B cell (primary cell): ENCODE data around the gene RAD51B. TPM values are rescaled to one million over a fixed set of nuclear protein-coding genes. Genes with fewer than 3 reads are reported as not detected.
A peak's percentile ranks its signal among the peaks of the same experiment; 100 is the strongest.

Experiments used
- ATAC-seq: fragments of 200-7000 bp; cut with Tn5 transposase; one replicate; pipeline ENCODE4 v1.10.0; 2021; ENCODE audit warnings: low read depth, mild to moderate bottlenecking, moderate number of reproducible peaks, moderate library complexity
- CTCF ChIA-PET: fragments of 350-600 bp; sonication (Branson Sonifier 250); formaldehyde crosslinking; loops from one replicate; lab custom pipeline; 2021; ENCODE audit warnings: antibody characterized with exemption, inconsistent platforms; lab: Charles Lee
- POLR2A ChIA-PET: fragments of 350-600 bp; sonication (Branson Sonifier 250); formaldehyde crosslinking; loops from one replicate; lab custom pipeline; 2021; ENCODE audit warnings: antibody characterized with exemption; lab: Charles Lee
- DNase-seq: peaks from one replicate; pipeline ENCODE4 v3.0.0; 2013
- H2AFZ ChIP-seq: 2 replicates; pipeline ENCODE4 v1.6.1; 2012; ENCODE audit warnings: mild to moderate bottlenecking, low read depth, low read length; ENCODE audit not compliant: insufficient read depth, poor library complexity, severe bottlenecking
- H3K27ac ChIP-seq, 2 donors: 1 replicate in 1 of 2; 2 replicates in 1 of 2; pipeline ENCODE4 v1.5.1; 2012 to 2013; ENCODE audit warnings: low read length in 2 of 2, mild to moderate bottlenecking in 2 of 2, moderate library complexity in 1 of 2
- H3K27me3 ChIP-seq, 4 experiments: fragments of 200-600 bp in 1 of 4; sonication (generic) in 1 of 4; replicated peaks in 1 of 4; 1 replicate in 2 of 4; 2 replicates in 2 of 4; pipeline versions ENCODE4 v1.6.1 to v1.7.0; 2013 to 2016; ENCODE audit warnings: low read length in 3 of 4, mild to moderate bottlenecking in 2 of 4, mixed read lengths in 1 of 4, moderate library complexity in 1 of 4; ENCODE audit not compliant: insufficient read depth in 4 of 4, control insufficient read depth in 3 of 4; ENCODE audit errors: control extremely low read depth in 1 of 4
- H3K36me3 ChIP-seq, 2 experiments: replicated peaks in 1 of 2; 1 replicate in 1 of 2; 2 replicates in 1 of 2; pipeline versions ENCODE4 v1.6.1 to v1.7.1; 2013; ENCODE audit warnings: low read length in 1 of 2; ENCODE audit not compliant: insufficient read depth in 2 of 2, control insufficient read depth in 1 of 2; ENCODE audit errors: control extremely low read depth in 1 of 2, extremely low read depth in 1 of 2
- H3K4me1 ChIP-seq, 2 donors: fragments of 200-600 bp in 1 of 2; sonication (generic) in 1 of 2; 1 replicate in 1 of 2; 2 replicates in 1 of 2; pipeline versions ENCODE4 v1.5.1 to v1.6.1; 2013 to 2017; ENCODE audit warnings: low read length in 2 of 2; ENCODE audit not compliant: control insufficient read depth in 2 of 2, insufficient read depth in 2 of 2
- H3K4me2 ChIP-seq: replicated peaks from 2 replicates; pipeline ENCODE3; 2012; ENCODE audit warnings: mild to moderate bottlenecking, low read depth, low read length; ENCODE audit not compliant: poor library complexity, severe bottlenecking
- H3K4me3 ChIP-seq, 5 experiments: fragments of 200-600 bp in 1 of 5; sonication (generic) in 1 of 5; 1 replicate in 3 of 5; 2 replicates in 2 of 5; pipeline versions ENCODE4 v1.5.1 to v1.7.0; 2011 to 2016; ENCODE audit warnings: low read length in 4 of 5, mild to moderate bottlenecking in 4 of 5, low read depth in 2 of 5, control low read depth in 1 of 5, moderate library complexity in 1 of 5; ENCODE audit not compliant: insufficient read depth in 1 of 5; ENCODE audit errors: control extremely low read depth in 1 of 5, extremely low read depth in 1 of 5
- H3K79me2 ChIP-seq: fragments of 200-600 bp; sonication (generic); one replicate; pipeline ENCODE4 v1.6.0; 2016; ENCODE audit warnings: low read length; ENCODE audit not compliant: control insufficient read depth, insufficient read depth
- H3K9ac ChIP-seq: fragments of 200-600 bp; sonication (generic); 2 replicates; pipeline ENCODE4 v1.6.1; 2017; ENCODE audit warnings: mild to moderate bottlenecking, low read length, moderate library complexity
- H3K9me3 ChIP-seq, 3 donors: one replicate each; pipeline versions ENCODE4 v1.6.1 to v1.7.1; 2013; ENCODE audit warnings: low read length in 2 of 3; ENCODE audit not compliant: control insufficient read depth in 2 of 3, insufficient read depth in 1 of 3; ENCODE audit errors: control extremely low read depth in 1 of 3
- H4K20me1 ChIP-seq: 2 replicates; pipeline ENCODE4 v1.6.0; 2012; ENCODE audit warnings: mild to moderate bottlenecking, low read length; ENCODE audit not compliant: insufficient read depth, control insufficient read depth, poor library complexity, severe bottlenecking
- H3K27ac Mint-ChIP-seq: one replicate; pipeline ENCODE4 v1.8.0; 2021; ENCODE audit warnings: mixed read lengths
- H3K27me3 Mint-ChIP-seq: one replicate; pipeline ENCODE4 v1.8.0; 2021; ENCODE audit warnings: mixed read lengths
- H3K4me1 Mint-ChIP-seq: one replicate; pipeline ENCODE4 v1.8.0; 2021; ENCODE audit warnings: mixed read lengths
- H3K4me3 Mint-ChIP-seq: one replicate; pipeline ENCODE4 v1.8.0; 2021; ENCODE audit warnings: mixed read lengths
- H3K9me3 Mint-ChIP-seq: one replicate; pipeline ENCODE4 v1.8.0; 2022; ENCODE audit warnings: mixed read lengths; ENCODE audit not compliant: insufficient read depth
- EZH2 ChIP-seq: IDR thresholded peaks from 2 replicates; pipeline ENCODE4 v1.6.1; 2012; ENCODE audit warnings: borderline replicate concordance, low read depth, mild to moderate bottlenecking, moderate library complexity, low read length; ENCODE audit not compliant: insufficient read depth, poor library complexity, severe bottlenecking
- WGBS: methylation state at CpG from one replicate; pipeline ENCODE4 v1.1.5; 2013; ENCODE audit warnings: missing lambda C conversion rate; ENCODE audit not compliant: insufficient coverage; 5-methylcytosine and 5-hydroxymethylcytosine counted together
- intact Hi-C: fragments of 100-400 bp; cut with micrococcal nuclease; formaldehyde crosslinking; loops from one replicate; pipeline ENCODE4 v1.10.0; 2022
- polyA plus RNA-seq: library from polyadenylated mRNA; depleted of rRNA; stranded (reverse); fragments of >200 nt; gene quantifications from 2 replicates; pipeline ENCODE4 v1.2.3, GENCODE V29; 2012
- total RNA-seq, 2 donors: library from RNA; stranded (reverse); fragments of 120-200 nt in 1 of 2; gene quantifications; 1 replicate in 1 of 2; 2 replicates in 1 of 2; pipeline versions ENCODE4 v1.2.3 to v1.2.4, GENCODE V29; 2013 to 2022
- TF ChIP-seq, protein P1 (sequence below): fragments of 200-600 bp; IDR thresholded peaks from one replicate; pipeline ENCODE4 v1.8.0; 2022; ENCODE audit warnings: antibody characterized with exemption, mild to moderate bottlenecking

Gene RAD51B
- total and polyA plus RNA-seq, 2 donors (not counting 1 experiment from before 2014, with no cell fraction given) = 6.5 to 60.6 TPM

DNA sequence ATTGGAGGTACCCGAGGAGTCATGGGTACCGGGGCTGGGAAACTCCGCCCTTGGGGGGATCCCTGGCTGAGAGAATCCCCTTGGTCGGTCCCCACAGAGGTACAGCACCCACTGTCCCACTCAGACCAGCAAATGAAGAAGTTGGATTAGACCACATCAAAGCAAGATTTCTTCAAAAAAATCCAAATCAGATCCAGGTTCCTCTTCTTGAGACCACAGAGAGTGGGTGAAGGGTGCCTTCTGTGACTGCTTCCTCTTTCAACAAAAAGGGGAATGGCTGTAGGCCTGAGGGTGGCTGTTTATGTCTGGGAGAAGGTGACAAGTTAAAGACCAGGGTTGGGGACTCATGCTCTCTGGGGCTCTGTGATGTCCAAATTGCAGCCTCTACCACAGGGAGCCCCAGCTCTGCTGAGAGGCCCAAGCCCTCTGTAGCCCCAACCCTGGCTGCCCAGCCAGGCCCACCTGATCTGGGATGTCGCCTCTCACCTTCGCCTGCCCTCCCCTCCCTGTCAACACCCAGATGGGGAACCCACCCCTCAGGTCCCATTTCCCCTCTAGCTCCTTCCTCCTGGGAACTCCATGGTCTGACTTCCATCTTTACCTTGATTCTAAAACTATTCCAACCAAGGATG is 922.4 kb downstream of the RAD51B start:
- H3K4me1 Mint-ChIP-seq = peaks cover 55% of the 10 kb centered on the region
- ATAC-seq (peak; percentile 92), DNase-seq (peak; percentile 92)
- POLR2A ChIA-PET = interaction anchor here (0.5 to 0.7 kb wide), 3 partner anchors 43 to 145 kb away, joined by 3 to 5 read pairs (median 4); partner anchors contain the start of gene ZFP36L1
- TF ChIP-seq EZH2 = no peak
- TF ChIP-seq, protein P1, sequence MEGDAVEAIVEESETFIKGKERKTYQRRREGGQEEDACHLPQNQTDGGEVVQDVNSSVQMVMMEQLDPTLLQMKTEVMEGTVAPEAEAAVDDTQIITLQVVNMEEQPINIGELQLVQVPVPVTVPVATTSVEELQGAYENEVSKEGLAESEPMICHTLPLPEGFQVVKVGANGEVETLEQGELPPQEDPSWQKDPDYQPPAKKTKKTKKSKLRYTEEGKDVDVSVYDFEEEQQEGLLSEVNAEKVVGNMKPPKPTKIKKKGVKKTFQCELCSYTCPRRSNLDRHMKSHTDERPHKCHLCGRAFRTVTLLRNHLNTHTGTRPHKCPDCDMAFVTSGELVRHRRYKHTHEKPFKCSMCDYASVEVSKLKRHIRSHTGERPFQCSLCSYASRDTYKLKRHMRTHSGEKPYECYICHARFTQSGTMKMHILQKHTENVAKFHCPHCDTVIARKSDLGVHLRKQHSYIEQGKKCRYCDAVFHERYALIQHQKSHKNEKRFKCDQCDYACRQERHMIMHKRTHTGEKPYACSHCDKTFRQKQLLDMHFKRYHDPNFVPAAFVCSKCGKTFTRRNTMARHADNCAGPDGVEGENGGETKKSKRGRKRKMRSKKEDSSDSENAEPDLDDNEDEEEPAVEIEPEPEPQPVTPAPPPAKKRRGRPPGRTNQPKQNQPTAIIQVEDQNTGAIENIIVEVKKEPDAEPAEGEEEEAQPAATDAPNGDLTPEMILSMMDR = no peak
- peak overlapping the region; percentile 56 for H3K4me3 Mint-ChIP-seq
- no peaks in the 10 kb centered on the region for H4K20me1 ChIP-seq
- no peaks in the 10 kb centered on the region for H3K9me3 Mint-ChIP-seq
- no peak overlapping the region for H3K4me3 ChIP-seq
- peak overlapping the region; percentile 33 for H3K4me2 ChIP-seq
- H3K27ac Mint-ChIP-seq = peak overlapping the region; percentile 88
- peaks cover 34 to 52% of the 10 kb centered on the region in 2 donors for H3K4me1 ChIP-seq
- intact Hi-C loops = loop anchor here (1.0 to 5.0 kb wide), 5 partner anchors 8 to 335 kb away; no protein-coding TSS in a partner anchor
- CTCF ChIA-PET = interaction anchor here (0.6 to 0.7 kb wide), 2 partner anchors 9 to 308 kb away, joined by 3 read pairs; no protein-coding TSS in a partner anchor
- peaks cover 0 to 3% (median 0%) of the 10 kb centered on the region in 3 donors for H3K9me3 ChIP-seq
- no peaks in the 10 kb centered on the region for H3K27me3 Mint-ChIP-seq
- H3K36me3 ChIP-seq = no peaks in the 10 kb centered on the region
- no peak overlapping the region for H3K9ac ChIP-seq
- no peak overlapping the region for H2AFZ ChIP-seq
- WGBS = 78% methylated on average over 2 of the region's 6 CpGs
- no peaks in the 10 kb centered on the region for H3K27me3 ChIP-seq
- H3K79me2 ChIP-seq = peaks cover 12% of the 10 kb centered on the region
- peak overlapping the region; percentile 42 to 44 for H3K27ac ChIP-seq

DNA sequence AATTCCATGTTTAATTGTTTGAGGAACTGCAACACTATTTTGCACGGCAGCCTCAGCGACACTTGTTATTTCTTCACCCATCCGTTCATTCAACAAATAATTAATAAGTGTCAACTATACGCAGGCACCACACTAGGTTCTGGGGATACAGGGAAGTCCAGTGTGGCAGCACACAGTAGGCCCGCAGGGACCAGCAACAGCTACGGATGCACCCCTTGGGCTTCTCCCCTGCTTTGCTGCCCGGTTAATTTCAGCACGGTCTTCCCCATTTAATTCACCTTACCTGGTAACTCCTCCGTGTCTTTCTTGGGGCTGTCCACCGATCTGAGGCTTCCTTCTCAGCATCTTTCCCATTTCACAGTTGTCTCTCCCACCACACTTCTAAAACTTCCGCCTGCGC is 925.0 kb downstream of the RAD51B start:
- intact Hi-C loops = loop anchor here (5.0 kb wide), 1 partner anchor 337 kb away; no protein-coding TSS in a partner anchor
- H3K4me3 Mint-ChIP-seq = no peak overlapping the region
- no peak overlapping the region for H3K4me2 ChIP-seq
- H3K27me3 ChIP-seq = no peaks in the 10 kb centered on the region
- ChIA-PET CTCF (interaction anchor here (0.6 kb wide), 1 partner anchor 45 kb away, joined by 4 read pairs; no protein-coding TSS in a partner anchor), POLR2A (no interaction called here)
- peaks cover 34 to 39% of the 10 kb centered on the region in 2 donors for H3K4me1 ChIP-seq
- no peaks in the 10 kb centered on the region for H4K20me1 ChIP-seq
- no peaks in the 10 kb centered on the region for H3K9me3 Mint-ChIP-seq
- no peak overlapping the region for H3K4me3 ChIP-seq
- no peaks in the 10 kb centered on the region for H3K79me2 ChIP-seq
- H3K9me3 ChIP-seq = peaks cover 0 to 5% (median 3%) of the 10 kb centered on the region in 3 donors
- no peak overlapping the region for H3K27ac Mint-ChIP-seq
- peaks cover 38% of the 10 kb centered on the region for H3K4me1 Mint-ChIP-seq
- no peak overlapping the region for H3K27ac ChIP-seq
- no peak for DNase-seq
- no peaks in the 10 kb centered on the region for H3K27me3 Mint-ChIP-seq
- TF ChIP-seq EZH2 = no peak
- TF ChIP-seq, protein P1 = no peak
- no peak overlapping the region for H2AFZ ChIP-seq
- no peak overlapping the region for H3K9ac ChIP-seq
- WGBS = 87% methylated on average over 12 of the region's 12 CpGs
- no peak for ATAC-seq
- no peaks in the 10 kb centered on the region for H3K36me3 ChIP-seq
